Measurements from ENCODE around the gene CRABP2. TPM values are rescaled to one million over a fixed set of nuclear protein-coding genes. Genes with fewer than 3 reads are reported as not detected.

The CRABP2 gene
- total and polyA plus RNA-seq, 2 of the 13 experiments (the other 11 are each of a cell fraction or from before 2014, with no cell fraction given) = 0.40 to 0.60 TPM

GRCh38 chr1:156750711-156751450 lies 45.5 kb upstream of the CRABP2 start (continued):
- TF ChIP-seq ZNF333 (CRISPR knock-in tag; IDR thresholded peaks at IDR 0.05; ENCODE audit: borderline replicate concordance) (peak; percentile 16), CEBPB (IDR thresholded peaks at IDR 0.05; ENCODE audit: borderline replicate concordance, low read depth, low read length) (peak; percentile 74; the same call in 1 of the 2 replicates), ELF1 (CRISPR knock-in tag; IDR thresholded peaks at IDR 0.05) (0 out of 2 replicates have a peak, but pooled peaks have one; percentile 13), ZNF205 (CRISPR knock-in tag; IDR thresholded peaks at IDR 0.05) (0 out of 2 replicates have a peak, but pooled peaks have one; percentile 56)

GRCh38 chr1:156750191-156750672 lies 44.8 kb upstream of the CRABP2 start:
- ATAC-seq = no peak
- peak; percentile 6; the same call in 1 of the 2 replicates for TF ChIP-seq MAZ (IDR thresholded peaks at IDR 0.05; ENCODE audit: borderline replicate concordance, low read depth, low read length)
- no peak for TF ChIP-seq MAZ (CRISPR knock-in tag; IDR thresholded peaks at IDR 0.05; ENCODE audit: low read depth)
- TF ChIP-seq MAX (IDR thresholded peaks at IDR 0.05) = peak; percentile 21; the same call in 1 of the 2 replicates
- TF ChIP-seq ZNF781 (CRISPR knock-in tag; IDR thresholded peaks at IDR 0.05; ENCODE audit: borderline replicate concordance, not compliant biosample characterization) = peak; percentile 42
- TF ChIP-seq, protein P1, sequence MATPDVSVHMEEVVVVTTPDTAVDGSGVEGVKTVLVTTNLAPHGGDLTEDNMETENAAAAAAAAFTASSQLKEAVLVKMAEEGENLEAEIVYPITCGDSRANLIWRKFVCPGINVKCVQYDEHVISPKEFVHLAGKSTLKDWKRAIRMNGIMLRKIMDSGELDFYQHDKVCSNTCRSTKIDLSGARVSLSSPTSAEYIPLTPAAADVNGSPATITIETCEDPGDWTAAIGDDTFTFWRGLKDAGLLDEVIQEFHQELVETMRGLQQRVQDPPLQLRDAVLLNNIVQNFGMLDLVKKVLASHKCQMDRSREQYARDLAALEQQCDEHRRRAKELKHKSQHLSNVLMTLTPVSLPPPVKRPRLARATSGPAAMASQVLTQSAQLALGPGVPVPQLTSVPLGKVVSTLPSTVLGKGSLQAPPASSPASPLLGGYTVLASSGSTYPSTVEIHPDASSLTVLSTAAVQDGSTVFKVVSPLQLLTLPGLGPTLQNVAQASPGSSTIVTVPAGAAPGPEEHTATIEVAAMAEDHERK (CRISPR knock-in tag; IDR thresholded peaks at IDR 0.05; ENCODE audit: low read depth) = no peak
- no peak for TF ChIP-seq TAF15 (IDR thresholded peaks at IDR 0.05; ENCODE audit: low read depth, low read length, poor library complexity, severe bottlenecking)
- peak; percentile 11; the same call in 1 of the 2 replicates for TF ChIP-seq MYC (CRISPR knock-in tag; IDR thresholded peaks at IDR 0.05; ENCODE audit: borderline replicate concordance)
- TF ChIP-seq ERF (CRISPR knock-in tag; IDR thresholded peaks at IDR 0.05) = 0 out of 2 replicates have a peak, but pooled peaks have one; percentile 8
- peak; percentile 66; the same call in 1 of the 2 replicates for TF ChIP-seq ZNF740 (CRISPR knock-in tag; IDR thresholded peaks at IDR 0.05)
- TF ChIP-seq THAP9 (CRISPR knock-in tag; IDR thresholded peaks at IDR 0.05; ENCODE audit: borderline replicate concordance) = 0 out of 2 replicates have a peak, but pooled peaks have one; percentile 7
- peak; percentile 73 for TF ChIP-seq ZEB1 (IDR thresholded peaks at IDR 0.05; ENCODE audit: insufficient replicate concordance, low read depth)
- no peak for TF ChIP-seq ZZZ3 (CRISPR knock-in tag; IDR thresholded peaks at IDR 0.05; ENCODE audit: borderline replicate concordance)

More at GRCh38 chr1:156750191-156750672, 44.8 kb upstream of the CRABP2 start:
- Histone ChIP-seq H4K20me1 (ENCODE audit: insufficient read depth, low read length) (peaks cover 13% of the 10 kb centered on the region), H3K4me3 (replicated peaks in 1 of 3; ENCODE audit: insufficient read depth in 1 of 3, low read depth in 2 of 3, low read length in 3 of 3) (peak overlapping the region; percentile 87 to 90 (median 88)), H3K27me3 (ENCODE audit: control insufficient read depth in 1 of 2, insufficient read depth in 2 of 2, low read length in 2 of 2) (no peaks in the 10 kb centered on the region; a peak in 1 of 5 replicates), H3K9me3 (ENCODE audit: low read length) (no peaks in the 10 kb centered on the region), H3K79me2 (ENCODE audit: insufficient read depth, low read length) (peaks cover 68% of the 10 kb centered on the region), H3K27ac (ENCODE audit: extremely low read length, insufficient read depth, low read length) (peak overlapping the region; percentile 100), H3K4me1 (ENCODE audit: insufficient read depth, low read length) (peaks cover 53% of the 10 kb centered on the region), H3K9ac (ENCODE audit: insufficient read depth, low read depth, low read length) (peak overlapping the region; percentile 95), H3K36me3 (replicated peaks in 1 of 2; ENCODE audit: control insufficient read depth in 1 of 2, insufficient read depth in 2 of 2, low read length in 2 of 2) (peaks cover 2 to 5% of the 10 kb centered on the region in 2 experiments; a peak in 3 of 5 replicates), H3K4me2 (ENCODE audit: low read depth, low read length) (peak overlapping the region; percentile 98), H2AFZ (ENCODE audit: low read length) (no peak overlapping the region)
- no peak for FAIRE-seq
- in situ Hi-C loops (cut with HindIII; ENCODE audit: extremely low pct_ligation_motif_present, low pct_unique_long_range_greater_than_20kb) = no loop called here
- ChIA-PET CTCF (ENCODE audit: low intra/inter-chr PET ratio, low total read pairs) (no interaction called here), POLR2A (interaction anchor here (1.3 to 4.5 kb wide), 4 partner anchors 9 to 23 kb away, joined by 18 to 67 read pairs (median 60); partner anchors contain the start of genes ISG20L2, METTL25B, MRPL24 and PRCC)
- WGBS (ENCODE audit: low lambda C conversion rate) = 0% methylated on average over 2 of the region's 5 CpGs
- BruUV-seq (replicated peaks) = no TSS peak
- intact Hi-C loops (cut with micrococcal nuclease; ENCODE audit: unreplicated experiment) = no loop called here
- DNase-seq (ENCODE audit: low spot score) = no peak
